NCI-H1048 (cell line): ENCODE data around the gene MUC12.
"Not testable (repeated sequence)": the region's sequence is repeated elsewhere in the genome, so short reads cannot be mapped to it uniquely, and the experiment has no call there.

ENCODE experiments used
- DNase-seq: peaks from one replicate; lab custom pipeline; 2025; lab: John Stamatoyannopoulos, UW

MUC12 gene

DNA sequence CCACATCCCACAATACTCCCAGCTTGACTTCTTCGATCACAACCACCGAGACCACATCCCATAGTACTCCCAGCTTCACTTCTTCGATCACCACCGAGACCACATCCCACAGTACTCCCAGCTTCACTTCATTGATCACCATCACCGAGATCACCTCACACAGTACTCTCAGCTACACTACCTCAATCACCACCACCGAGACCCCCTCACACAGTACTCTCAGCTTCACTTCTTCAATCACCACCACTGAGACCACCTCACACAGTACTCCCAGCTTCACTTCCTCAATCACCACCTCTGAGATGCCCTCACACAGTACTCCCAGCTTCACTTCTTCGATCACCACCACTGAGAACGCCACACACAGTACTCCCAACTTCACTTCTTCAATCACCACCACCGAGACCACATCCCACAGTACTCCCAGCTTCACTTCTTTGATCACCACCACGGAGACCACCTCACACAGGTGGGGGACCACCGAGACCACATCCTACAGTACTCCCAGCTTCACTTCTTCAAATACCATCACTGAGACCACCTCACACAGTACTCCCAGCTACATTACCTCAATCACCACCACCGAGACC, 11.4 kb upstream of the MUC12 start:
- DNase-seq: no peak

DNA sequence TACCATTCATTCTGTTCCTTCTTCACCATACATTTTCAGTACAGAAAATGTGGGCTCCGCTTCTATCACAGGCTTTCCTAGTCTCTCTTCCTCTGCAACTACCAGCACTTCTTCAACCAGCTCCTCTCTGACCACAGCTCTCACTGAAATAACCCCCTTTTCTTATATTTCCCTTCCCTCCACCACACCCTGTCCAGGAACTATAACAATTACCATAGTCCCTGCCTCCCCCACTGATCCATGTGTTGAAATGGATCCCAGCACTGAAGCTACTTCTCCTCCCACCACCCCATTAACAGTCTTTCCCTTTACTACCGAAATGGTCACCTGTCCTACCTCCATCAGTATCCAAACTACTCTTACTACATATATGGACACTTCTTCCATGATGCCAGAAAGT, 9.5 kb upstream of the MUC12 start:
- DNase-seq: no peak

DNA sequence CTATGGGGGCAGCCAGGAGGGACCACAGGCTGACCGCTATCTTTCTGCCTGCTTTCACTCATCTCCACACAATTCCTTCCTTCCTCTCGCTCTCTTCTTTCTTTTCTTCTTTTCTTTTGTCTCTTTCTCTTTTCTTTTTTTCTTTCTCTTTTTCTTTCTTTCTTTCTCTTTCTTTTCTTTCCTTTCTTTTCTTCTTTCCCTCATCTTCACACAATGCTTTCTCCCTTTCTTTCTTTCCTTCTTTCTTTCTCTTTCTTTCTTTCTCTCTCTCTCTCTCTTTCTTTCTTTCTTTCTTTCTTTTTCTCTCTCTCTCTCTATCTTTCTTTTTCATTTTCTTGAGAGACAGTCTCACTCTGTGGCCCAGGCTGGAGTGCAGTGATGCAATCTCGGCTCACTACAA, 6.8 kb upstream of the MUC12 start:
- no peak for DNase-seq

DNA sequence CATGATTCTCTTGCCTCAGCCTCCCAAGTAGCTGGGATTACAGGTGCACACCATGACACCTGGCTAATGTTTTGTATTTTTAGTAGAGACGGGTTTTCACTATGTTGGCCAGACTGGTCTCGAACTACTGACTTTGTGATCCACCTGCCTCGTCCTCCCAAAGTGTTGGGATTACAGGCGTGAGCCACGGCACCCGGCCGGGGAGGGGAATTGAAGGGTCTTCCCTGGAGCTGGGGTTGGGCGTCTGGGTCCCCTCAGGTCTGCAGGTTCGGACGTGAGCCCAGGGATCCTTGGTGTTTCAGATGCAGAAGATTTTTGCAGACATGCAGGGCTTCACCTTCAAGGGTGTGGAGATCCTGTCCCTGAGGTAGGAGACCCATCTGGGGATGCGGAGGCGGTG, 6.0 kb upstream of the MUC12 start:
- DNase-seq: no peak

DNA sequence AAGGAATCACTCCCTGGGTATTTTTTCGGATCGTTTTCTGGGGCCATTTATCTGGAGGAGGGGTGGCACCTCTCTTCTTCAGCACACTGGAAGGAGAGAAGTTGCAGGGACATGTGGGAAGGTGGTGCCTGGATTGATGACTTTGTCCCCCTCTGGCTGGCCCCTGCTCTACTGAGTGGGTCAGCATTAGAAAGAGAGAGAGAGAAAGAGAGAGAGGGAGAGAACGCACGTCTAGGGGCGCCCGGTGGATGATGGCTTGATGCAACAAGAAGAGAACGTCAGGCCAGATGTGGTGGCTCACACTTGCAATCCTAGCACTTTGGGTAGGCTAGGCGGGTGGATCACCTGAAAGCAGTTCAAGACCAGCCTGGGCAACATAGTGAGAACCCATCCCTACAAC, 5.5 kb upstream of the MUC12 start:
- no peak for DNase-seq

DNA sequence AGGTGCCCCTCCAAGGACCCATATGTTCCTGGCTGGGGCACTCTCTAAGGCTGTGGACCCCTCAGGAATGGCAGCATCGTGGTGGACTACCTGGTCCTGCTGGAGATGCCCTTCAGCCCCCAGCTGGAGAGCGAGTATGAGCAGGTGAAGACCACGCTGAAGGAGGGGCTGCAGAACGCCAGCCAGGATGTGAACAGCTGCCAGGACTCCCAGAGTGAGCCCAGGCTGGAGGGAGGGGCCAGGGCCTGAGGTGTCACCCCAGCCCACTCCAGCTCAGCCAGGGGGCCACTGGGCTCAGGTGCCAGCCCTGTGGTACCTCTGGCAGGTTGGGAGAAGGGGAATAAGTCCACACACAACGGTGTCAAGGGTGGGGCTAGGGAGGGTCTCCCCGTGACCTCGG, 4.7 kb upstream of the MUC12 start:
- no peak for DNase-seq

DNA sequence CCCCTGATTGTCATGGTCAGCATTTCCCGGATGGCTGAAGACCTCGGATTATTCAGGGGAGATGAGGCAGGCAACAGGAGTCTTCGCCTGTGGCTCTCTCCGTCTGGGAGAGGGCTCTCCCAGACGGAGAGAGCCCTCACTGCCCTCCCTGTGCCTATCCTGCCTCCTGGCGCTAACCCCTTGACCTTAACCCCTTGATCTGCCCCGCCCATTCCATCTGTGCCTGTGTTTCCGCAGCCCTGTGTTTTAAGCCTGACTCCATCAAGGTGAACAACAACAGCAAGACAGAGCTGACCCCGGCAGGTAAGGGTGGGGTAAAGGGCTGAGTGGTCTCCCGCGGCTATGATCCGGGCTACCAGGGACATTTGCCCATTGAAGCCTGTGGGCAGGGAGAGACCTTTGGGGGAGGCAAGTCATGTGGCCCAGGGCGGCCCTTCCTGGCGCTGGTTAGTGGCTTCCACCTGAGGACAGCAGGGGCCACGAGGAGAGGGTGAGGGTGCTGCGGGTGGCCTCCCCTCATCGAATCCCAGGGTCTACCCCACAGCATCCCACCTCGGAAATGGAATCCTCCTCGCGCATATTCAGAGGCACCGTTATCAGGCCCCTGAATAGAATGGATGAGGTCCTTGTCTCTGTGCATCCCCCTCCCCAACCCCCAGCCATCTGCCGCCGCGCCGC, 4.2 kb upstream of the MUC12 start:
- DNase-seq: no peak

DNA sequence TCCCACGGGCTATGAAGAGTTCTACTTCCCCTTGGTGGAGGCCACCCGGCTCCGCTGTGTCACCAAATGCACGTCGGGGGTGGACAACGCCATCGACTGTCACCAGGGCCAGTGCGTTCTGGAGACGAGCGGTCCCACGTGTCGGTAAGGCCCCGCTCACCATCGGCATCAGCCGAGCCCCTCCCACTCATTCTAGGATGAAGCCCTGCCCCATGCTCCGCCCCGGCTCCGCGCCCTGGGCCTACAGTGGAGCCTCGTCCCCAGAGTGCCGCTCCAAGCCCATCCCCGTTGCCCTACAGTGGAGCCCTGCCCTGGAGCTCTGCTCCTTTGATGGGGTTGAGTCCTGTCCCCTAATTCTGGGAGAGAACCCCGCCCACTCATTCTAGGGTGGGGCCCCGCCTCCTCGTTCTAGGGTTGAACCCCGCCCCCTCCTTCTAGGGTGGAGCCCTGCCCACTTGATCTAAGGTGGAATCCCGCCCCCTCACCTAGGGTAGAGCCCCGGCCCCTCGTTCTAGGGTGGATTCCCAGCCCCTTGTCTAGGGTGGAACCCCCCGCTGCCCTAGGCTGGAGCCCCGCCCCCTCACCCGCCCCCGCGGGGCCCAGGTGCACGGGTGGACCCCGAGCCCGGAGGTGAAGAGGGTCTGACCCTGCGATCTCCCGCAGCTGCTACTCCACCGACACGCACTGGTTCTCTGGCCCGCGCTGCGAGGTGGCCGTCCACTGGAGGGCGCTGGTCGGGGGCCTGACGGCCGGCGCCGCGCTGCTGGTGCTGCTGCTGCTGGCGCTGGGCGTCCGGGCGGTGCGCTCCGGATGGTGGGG, 3.4 kb upstream of the MUC12 start:
- DNase-seq: no peak

DNA sequence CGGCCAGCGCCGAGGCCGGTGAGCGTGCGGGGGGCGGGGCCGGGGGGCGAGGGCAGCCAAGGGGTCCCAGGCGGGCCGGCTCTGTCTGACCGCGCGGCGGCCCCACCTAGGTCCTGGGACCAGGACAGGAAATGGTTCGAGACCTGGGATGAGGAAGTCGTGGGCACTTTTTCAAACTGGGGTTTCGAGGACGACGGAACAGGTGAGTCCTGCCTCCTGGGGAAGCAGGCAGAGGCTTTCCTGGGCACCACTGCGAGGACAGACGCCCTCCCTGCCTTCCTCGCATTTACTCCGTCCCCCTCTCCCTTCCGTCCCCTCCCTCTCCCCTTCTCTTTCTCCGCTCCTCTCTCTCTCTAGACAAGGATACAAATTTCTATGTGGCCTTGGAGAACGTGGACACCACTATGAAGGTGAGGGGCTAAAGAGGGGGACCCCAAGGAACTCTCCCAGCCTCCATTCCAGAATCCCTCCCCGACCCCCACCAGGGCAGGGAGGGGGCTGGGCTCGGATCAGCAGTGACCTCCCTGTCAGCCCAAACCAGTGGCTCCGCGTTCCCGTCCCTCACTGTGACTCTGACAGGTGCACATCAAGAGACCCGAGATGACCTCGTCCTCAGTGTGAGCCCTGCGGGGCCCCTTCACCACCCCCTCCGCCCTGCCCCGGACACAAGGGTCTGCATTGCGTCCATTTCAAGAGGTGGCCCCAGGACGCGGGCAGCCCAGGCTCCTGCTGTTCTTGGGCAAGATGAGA, 2.6 kb upstream of the MUC12 start:
- DNase-seq: no peak

DNA sequence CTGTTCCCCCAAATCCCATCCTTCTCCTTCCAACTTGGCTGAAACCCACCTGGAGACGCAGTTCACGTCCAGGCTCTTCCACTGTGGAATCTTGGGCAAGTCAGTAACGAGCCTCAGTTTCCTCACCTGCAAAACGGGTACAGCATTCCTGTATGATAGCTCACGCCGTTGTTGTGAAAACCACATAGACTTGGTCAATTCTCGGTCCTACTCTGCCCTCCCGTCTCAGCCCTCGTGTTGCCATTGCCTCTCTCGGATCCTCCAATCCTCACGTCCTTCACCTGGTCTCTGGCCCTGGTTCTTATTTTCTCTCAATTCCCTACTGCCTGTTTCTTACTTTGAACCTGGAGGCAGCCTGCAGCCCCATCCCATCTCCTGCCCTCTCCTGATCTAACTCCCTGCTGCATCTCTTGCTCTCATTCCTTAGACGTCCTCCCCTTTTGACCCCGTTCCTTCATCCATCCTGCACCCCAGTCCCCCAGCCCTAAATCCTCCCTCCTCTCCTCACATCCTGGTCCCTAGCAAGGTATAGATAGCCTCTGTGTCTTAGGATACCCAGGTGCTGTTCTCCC, 2.0 kb upstream of the MUC12 start:
- DNase-seq: no peak

DNA sequence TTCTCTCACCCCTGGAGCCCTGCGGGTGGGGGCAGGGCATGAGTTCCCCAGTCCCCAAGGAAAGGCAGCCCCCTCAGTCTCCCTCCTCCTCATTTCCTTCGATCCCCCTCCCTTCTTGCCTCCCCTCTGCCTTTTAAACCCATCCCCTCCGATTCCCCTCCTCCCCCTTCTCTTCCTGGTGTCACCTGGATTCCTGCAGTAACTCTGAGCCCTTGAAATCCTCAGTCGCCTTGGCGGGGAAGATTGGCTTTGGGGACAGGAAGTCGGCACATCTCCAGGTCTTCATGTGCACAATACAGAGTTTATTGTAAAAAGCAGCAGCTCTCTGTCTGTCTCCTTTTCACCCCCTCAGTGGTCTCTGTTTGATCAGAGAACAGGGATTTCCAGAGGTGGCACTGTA, 1.3 kb upstream of the MUC12 start:
- DNase-seq: no peak

DNA sequence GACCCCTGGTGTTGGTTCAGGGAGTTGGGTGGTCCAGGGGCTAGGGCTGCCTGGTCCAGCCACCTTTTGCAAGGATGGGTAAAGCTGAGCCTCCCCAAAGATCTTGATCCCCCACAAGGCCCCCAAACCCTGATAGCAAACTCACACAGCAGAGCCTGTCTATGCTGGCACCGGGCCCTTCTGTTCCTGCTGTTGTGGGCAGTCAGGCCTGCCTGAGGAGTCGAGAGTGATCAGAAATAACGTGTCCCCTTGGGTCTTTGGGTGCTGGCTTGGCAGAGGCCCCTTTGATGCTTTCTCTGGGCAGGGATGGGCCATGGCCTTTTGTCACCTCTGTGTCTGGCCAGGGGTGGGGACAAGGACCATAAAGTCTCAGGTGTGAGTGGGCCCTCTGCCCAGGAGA, 715 bp upstream of the MUC12 start:
- no peak for DNase-seq

DNA sequence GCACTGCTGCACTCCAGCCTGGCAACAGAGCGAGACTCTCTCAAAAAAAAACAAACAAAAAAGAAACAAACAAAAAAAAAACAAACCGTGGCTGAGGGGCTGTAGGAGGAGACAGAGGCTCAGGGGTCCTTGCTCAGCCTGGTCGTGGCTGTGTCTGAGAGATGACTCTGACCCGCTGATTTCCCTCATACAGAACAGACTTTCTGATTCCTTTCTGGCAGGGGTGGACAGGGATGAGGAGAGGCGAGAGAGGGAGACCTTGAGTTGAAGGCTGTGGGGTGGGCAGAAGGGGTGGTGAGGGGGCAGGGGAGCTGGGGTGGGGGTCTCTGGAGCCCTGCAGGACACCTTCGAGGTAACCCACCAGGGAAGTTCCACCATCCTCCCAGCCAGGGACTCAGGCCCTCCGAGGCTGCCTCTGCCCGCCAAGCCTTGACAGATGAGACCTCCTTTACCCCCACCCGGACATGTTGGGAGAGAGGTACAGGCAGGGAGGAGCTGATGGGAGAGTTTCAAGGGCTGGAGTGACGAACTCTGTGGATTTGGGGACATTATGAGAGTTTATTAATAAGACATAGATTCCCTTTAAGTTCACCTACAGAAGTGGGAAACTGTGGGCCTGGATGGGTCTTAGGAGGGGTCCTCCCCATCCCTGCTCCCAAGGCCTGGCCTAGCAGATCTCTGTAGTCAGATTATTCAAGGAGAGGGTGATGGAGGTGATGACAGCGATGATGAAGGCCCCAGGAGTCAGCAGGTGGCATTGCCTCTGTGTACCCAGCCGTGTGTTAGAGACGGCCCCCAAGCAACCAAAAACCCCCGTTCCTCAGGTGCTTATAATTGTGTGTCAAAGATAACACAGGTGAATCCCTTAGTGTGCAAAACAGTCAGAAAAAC, 2.0 kb downstream of the MUC12 start:
- DNase-seq: no peak

DNA sequence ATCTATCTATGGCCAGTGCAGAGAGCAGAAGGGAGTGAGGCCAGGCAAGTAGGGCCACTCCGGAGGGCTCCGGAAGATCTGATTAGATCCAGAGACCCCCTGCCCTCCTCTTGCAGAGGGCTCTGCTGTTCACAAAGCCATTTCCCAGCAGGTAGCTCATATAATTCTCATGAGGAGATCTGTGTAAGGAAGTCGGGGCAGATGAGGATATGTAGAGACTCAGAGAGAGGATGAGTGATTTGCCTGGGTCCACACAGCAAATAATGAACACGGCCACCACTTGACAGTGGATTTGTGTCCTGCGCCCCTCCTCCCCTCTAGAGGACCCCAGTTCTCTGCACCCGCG, 2.6 kb downstream of the MUC12 start:
- no peak for DNase-seq

DNA sequence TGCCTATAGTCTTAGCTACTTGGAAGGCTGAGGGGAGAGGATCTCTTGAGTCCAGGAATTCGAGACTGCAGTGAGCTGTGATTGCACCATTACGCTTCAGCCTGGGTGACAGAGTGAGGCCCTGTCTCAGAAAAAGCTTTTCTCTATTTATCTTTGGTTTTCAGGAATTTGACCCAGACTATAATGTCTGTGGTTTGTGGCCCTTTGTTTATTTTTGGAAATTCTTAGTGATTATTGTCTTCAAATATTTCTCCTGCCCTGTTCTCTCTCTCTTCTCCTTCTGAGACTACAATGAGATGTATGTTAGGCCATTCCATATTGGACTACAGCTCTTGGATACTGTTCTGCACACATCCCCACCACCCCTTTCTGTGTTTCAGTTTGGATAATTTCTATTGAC, 4.7 kb downstream of the MUC12 start:
- DNase-seq: no peak

DNA sequence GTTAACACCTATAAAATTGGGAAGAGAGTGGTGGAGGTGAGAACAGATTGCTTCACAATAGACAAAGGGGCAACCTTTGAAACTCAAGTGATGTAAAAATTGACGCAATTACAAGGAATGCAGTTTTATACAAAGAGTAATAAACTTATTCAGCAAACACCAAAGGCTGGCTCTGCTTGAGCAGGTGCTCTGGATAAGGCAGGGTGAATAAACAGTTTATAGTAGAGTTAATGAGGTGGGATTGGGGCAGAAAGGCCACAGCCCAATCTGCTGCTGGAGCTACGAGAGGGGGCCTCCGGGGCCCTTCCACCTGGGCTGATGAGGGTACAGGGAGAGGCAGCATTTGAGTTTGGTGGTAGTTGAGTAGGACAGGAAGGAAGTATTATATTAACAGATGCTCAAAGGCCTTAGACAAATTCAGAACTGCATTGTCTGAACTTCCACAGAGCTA, 6.0 kb downstream of the MUC12 start:
- no peak for DNase-seq

DNA sequence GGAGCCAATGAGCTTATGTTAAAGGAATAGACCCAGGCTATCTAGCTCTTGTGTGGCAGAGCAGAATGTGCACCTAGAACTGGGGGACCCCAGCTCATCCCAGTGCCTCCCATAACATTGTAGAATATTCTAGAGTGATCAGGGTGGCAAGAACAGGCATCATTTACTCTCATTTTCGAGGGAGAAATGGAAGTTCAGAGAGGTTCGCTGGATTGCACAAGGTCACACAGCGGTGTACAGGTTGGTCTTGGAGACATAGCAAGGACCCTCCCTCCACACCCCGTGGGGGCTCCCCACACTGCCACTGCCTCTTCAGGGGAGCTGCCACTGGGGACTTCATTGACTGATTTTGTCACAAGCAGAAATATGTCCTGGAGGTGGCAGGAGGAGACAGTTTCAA, 8.9 kb downstream of the MUC12 start:
- DNase-seq: no peak

DNA sequence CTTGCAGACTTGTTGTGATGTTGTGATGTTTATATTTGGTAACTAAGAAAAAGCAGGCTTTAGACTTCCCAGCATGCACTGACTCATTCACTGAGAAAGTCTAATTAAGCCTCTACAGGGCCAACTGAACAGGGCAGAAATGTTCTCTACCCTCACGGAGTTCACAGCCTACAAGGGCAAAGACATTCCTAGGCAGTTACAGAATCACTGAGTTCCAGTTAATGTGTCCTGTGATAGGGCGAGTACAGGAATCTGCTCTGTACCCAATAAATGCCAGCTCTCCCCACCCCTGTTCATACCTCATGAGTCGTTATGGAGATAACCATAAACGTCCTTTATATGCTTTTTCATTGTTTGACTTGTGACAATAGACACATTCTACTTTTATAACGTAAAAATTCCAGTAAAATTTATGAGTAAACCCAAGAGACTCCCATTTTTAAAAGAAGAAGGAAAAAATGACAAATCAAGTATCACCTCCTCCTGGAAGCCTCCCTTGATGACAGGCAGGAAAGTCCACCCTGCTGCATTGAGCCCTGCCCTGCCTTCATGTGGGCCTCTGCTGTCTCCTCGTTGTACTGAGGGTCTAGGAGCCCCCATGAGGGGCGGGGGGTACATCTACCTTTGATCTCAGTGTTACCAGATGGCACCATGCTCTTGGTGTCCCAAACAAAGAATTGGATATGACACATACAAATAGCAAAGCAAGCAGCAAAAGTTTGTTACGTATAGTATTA, 14.3 kb downstream of the MUC12 start:
- DNase-seq: no peak

DNA sequence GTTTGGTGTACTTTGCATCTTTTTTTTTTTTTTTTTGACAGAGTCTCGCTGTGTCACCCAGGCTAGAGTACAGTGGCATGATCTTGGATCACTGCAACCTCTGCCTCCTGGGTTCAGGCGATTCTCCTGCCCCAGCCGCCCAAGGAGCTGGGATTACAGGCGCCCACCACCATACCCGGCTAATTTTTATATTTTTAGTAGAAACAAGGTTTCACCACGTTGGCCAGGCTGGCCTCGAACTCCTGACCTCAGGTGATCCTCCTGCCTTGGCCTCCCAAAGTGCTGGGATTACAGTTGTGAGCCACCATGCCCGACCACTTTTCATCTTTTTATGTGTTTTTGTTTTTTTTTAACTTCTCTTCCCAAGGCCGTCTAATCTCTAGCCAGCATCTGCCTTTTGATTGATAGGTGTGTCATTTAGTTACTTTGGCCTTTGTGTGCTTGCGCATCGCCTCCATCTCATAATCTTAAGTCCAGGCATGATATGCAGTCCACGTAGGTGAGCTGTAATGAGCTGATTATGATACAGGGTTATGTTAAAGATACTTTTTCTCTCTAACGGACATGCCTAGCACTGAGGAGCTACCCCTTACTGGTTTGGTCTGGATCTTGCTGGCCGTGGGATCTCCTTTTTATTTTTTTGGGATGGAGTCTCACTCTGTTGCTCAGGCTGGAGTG, 15.0 kb downstream of the MUC12 start:
- DNase-seq: not testable (repeated sequence)
